GM12878 (cell line): ENCODE data around the gene WEE2.
"Not testable (repeated sequence)": the region's sequence is repeated elsewhere in the genome, so short reads cannot be mapped to it uniquely, and the experiment has no call there.

Experiments
- EGR1 ChIP-seq, 2 experiments: IDR thresholded peaks; 1 replicate in 1 of 2; 2 replicates in 1 of 2; pipeline ENCODE4 v1.6.1; 2011 to 2012; ENCODE audit warnings: low read depth in 2 of 2, low read length in 2 of 2, borderline replicate concordance in 1 of 2, mild to moderate bottlenecking in 1 of 2, moderate library complexity in 1 of 2
- ELK1 ChIP-seq: IDR thresholded peaks from 2 replicates; pipeline ENCODE4 v1.6.1; 2012; ENCODE audit warnings: low read depth, low read length, improper control_type of control experiment
- EZH2 ChIP-seq: IDR thresholded peaks from 2 replicates; pipeline ENCODE4 v1.6.1; 2012; ENCODE audit warnings: low read depth, mild to moderate bottlenecking, control low read depth, inconsistent platforms, low read length, borderline replicate concordance; ENCODE audit not compliant: control insufficient read depth
- MAX ChIP-seq: IDR thresholded peaks from 2 replicates; pipeline ENCODE4 v1.6.1; 2012; ENCODE audit warnings: low read depth, low read length, improper control_type of control experiment
- MEF2A ChIP-seq: IDR thresholded peaks from 2 replicates; pipeline ENCODE4 v1.6.1; 2011; ENCODE audit warnings: low read depth, mild to moderate bottlenecking, low read length, moderate library complexity; ENCODE audit not compliant: insufficient read depth
- POLR2A ChIP-seq: IDR thresholded peaks from 2 replicates; pipeline ENCODE4 v1.6.1; 2011; ENCODE audit warnings: low read depth, mild to moderate bottlenecking, low read length

GRCh38 chr7:141689072-141689825, 18.9 kb upstream of the WEE2 start:
- TF ChIP-seq EGR1 (IDR thresholded peaks at IDR 0.05; ENCODE audit: borderline replicate concordance in 1 of 2, low read depth in 2 of 2, low read length in 2 of 2); MEF2A; EZH2; POLR2A; MAX; ELK1: not testable (repeated sequence)
